HepG2 (cell line): Measurements from ENCODE around the gene HDAC5. TPM values are rescaled to one million over a fixed set of nuclear protein-coding genes. Genes with fewer than 3 reads are reported as not detected.
A peak's percentile ranks its signal among the peaks of the same experiment; 100 is the strongest.

ENCODE experiments used
- HCFC1 ChIP-seq: fragments of 150-350 bp; IDR thresholded peaks from 2 replicates; pipeline ENCODE4 v1.6.1; 2014; ENCODE audit warnings: low read depth, low read length
- HNF4G ChIP-seq, 2 experiments: sonication (generic) in 1 of 2; formaldehyde crosslinking in 1 of 2; IDR thresholded peaks; 2 replicates each; pipeline versions ENCODE4 v1.4.0 to v1.6.1; 2011 to 2020; ENCODE audit warnings: borderline replicate concordance in 2 of 2, low read depth in 2 of 2, mild to moderate bottlenecking in 2 of 2, low read length in 1 of 2, missing genetic modification reagents in 1 of 2, moderate library complexity in 1 of 2
- KLF16 ChIP-seq, 2 experiments: sonication (generic) in 1 of 2; formaldehyde crosslinking in 1 of 2; IDR thresholded peaks; 2 replicates each; pipeline versions ENCODE4 v1.6.1 to v1.8.0; 2016 to 2023; ENCODE audit warnings: missing genetic modification reagents in 2 of 2, missing compliant biosample characterization in 1 of 2
- PHF20 ChIP-seq: sonication (generic); formaldehyde crosslinking; IDR thresholded peaks from 2 replicates; pipeline ENCODE4 v1.5.0; 2020; ENCODE audit warnings: mild to moderate bottlenecking, missing genetic modification reagents
- PRMT3 ChIP-seq: sonication (generic); formaldehyde crosslinking; IDR thresholded peaks from 2 replicates; pipeline ENCODE4 v1.8.1; 2022; ENCODE audit warnings: low read depth, mild to moderate bottlenecking, moderate library complexity, missing genetic modification reagents, borderline replicate concordance
- RXRB ChIP-seq: IDR thresholded peaks from 2 replicates; pipeline ENCODE4 v1.6.1; 2016; ENCODE audit warnings: borderline replicate concordance, missing genetic modification reagents, missing compliant biosample characterization
- SMAD1 ChIP-seq: sonication (generic); formaldehyde crosslinking; IDR thresholded peaks from 2 replicates; pipeline ENCODE4 v1.4.0; 2020; ENCODE audit warnings: missing genetic modification reagents, low read depth, mild to moderate bottlenecking, borderline replicate concordance
- SOX6 ChIP-seq, 2 experiments: fragments of 450-650 bp in 1 of 2; sonication (generic) in 1 of 2; formaldehyde crosslinking in 1 of 2; IDR thresholded peaks; 2 replicates each; pipeline versions ENCODE4 v1.4.0 to v1.6.1; 2017 to 2020; ENCODE audit warnings: antibody characterized with exemption in 1 of 2, mild to moderate bottlenecking in 1 of 2, missing genetic modification reagents in 1 of 2
- THAP11 ChIP-seq: IDR thresholded peaks from 2 replicates; pipeline ENCODE4 v1.6.1; 2016; ENCODE audit warnings: missing biosample characterization, missing genetic modification reagents
- ZNF350 ChIP-seq: sonication (generic); formaldehyde crosslinking; IDR thresholded peaks from 2 replicates; pipeline ENCODE4 v1.4.0; 2020; ENCODE audit warnings: mild to moderate bottlenecking, low read depth, missing genetic modification reagents, borderline replicate concordance
- ZNF383 ChIP-seq: sonication (generic); formaldehyde crosslinking; IDR thresholded peaks from 2 replicates; pipeline ENCODE4 v1.4.0; 2020; ENCODE audit warnings: missing genetic modification reagents, mild to moderate bottlenecking, borderline replicate concordance
- ZNF44 ChIP-seq: sonication (generic); formaldehyde crosslinking; IDR thresholded peaks from 2 replicates; pipeline ENCODE4 v1.5.1; 2020; ENCODE audit warnings: mild to moderate bottlenecking, missing genetic modification reagents
- ZNF83 ChIP-seq: sonication (generic); formaldehyde crosslinking; IDR thresholded peaks from 2 replicates; pipeline ENCODE4 v1.4.0; 2020; ENCODE audit warnings: missing genetic modification reagents, mild to moderate bottlenecking, borderline replicate concordance
- polyA plus RNA-seq, 8 experiments: library from polyadenylated mRNA; depleted of rRNA in 3 of 8; stranded (reverse) in 7 of 8; unstranded in 1 of 8; fragments of >200 nt; fragmentation: Illumina TruSeq in 4 of 8; extraction: Trizol in 4 of 8; gene quantifications; 2 replicates each; pipeline versions ENCODE4 v1.2.1 to v1.2.3, GENCODE V29; 2011 to 2016; ENCODE audit warnings: low read depth in 4 of 8, missing spikeins in 1 of 8, mixed read lengths in 1 of 8; ENCODE audit not compliant: insufficient read depth in 1 of 8
- total RNA-seq, 5 experiments: library from RNA; depleted of rRNA; stranded (reverse); fragments of >200 nt; fragmentation: Illumina TruSeq; extraction: Trizol; gene quantifications; 2 replicates each; pipeline ENCODE4 v1.2.3, GENCODE V29; 2016; ENCODE audit warnings: low read depth in 1 of 5
- TF ChIP-seq, protein P1 (sequence below): sonication (generic); formaldehyde crosslinking; IDR thresholded peaks from 2 replicates; pipeline ENCODE4 v1.5.1; 2020; ENCODE audit warnings: mild to moderate bottlenecking, missing genetic modification reagents, moderate library complexity
- TF ChIP-seq, protein P2 (sequence below): sonication (generic); formaldehyde crosslinking; IDR thresholded peaks from 2 replicates; pipeline ENCODE4 v1.5.1; 2020; ENCODE audit warnings: missing genetic modification reagents, mild to moderate bottlenecking, borderline replicate concordance
- TF ChIP-seq, protein P3 (sequence below): sonication (generic); formaldehyde crosslinking; IDR thresholded peaks from 2 replicates; pipeline ENCODE4 v1.4.0; 2020; ENCODE audit warnings: missing genetic modification reagents, low read depth, mild to moderate bottlenecking, borderline replicate concordance
- TF ChIP-seq, protein P4 (sequence below): sonication (generic); formaldehyde crosslinking; IDR thresholded peaks from 2 replicates; pipeline ENCODE4 v1.5.1; 2020; ENCODE audit warnings: missing genetic modification reagents, mild to moderate bottlenecking, borderline replicate concordance
- TF ChIP-seq, protein P5 (sequence below): sonication (generic); formaldehyde crosslinking; IDR thresholded peaks from 2 replicates; pipeline ENCODE4 v1.4.0; 2020; ENCODE audit warnings: missing genetic modification reagents
- TF ChIP-seq, protein P6 (sequence below): IDR thresholded peaks from 2 replicates; pipeline ENCODE4 v1.6.1; 2016; ENCODE audit warnings: missing genetic modification reagents, missing compliant biosample characterization

The HDAC5 gene
- total and polyA plus RNA-seq, 2 of the 13 experiments (the other 11 are each of a cell fraction or from before 2014, with no cell fraction given): 46.4 to 85.4 TPM

DNA sequence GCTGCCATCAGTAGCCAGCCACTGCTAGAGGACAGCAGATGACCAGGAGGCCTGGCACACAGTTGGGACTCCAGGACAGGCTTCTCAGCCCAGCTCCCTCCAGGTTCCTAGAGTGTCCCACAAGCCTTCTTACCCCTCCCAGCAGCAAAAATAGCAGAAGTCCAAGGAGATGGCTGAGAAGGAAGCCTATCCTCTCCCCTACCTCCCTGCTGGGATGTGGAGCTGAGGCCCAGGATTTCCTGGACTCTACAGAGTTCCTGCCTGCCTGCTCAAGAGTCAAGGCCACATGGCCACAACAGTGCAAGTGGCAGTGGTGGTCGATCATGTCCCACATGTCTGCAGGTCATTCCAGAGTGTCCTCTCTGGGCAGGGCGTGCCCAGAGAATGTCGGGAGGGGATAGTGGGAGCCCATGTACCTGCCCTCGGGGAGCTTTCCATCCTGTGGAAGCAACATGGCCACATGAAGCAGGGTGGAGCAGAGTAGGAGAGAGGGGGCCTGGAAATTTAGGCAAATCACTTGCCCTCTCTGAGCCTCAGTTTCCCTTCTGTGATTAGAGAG lies 10.6 kb upstream of the HDAC5 start (continued):
- TF ChIP-seq SOX6 (IDR thresholded peaks at IDR 0.05): no peak
- TF ChIP-seq SOX6 (CRISPR knock-in tag; IDR thresholded peaks at IDR 0.05): peak; percentile 78
- no peak; the same call in 1 of the 2 replicates for TF ChIP-seq PHF20 (CRISPR knock-in tag)
- TF ChIP-seq, protein P1, sequence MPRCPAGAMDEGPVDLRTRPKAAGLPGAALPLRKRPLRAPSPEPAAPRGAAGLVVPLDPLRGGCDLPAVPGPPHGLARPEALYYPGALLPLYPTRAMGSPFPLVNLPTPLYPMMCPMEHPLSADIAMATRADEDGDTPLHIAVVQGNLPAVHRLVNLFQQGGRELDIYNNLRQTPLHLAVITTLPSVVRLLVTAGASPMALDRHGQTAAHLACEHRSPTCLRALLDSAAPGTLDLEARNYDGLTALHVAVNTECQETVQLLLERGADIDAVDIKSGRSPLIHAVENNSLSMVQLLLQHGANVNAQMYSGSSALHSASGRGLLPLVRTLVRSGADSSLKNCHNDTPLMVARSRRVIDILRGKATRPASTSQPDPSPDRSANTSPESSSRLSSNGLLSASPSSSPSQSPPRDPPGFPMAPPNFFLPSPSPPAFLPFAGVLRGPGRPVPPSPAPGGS: peak; percentile 85
- peak; percentile 36; the same call in 1 of the 2 replicates for TF ChIP-seq THAP11 (CRISPR knock-in tag)
- TF ChIP-seq ZNF350: peak; percentile 84; the same call in 1 of the 2 replicates
- TF ChIP-seq RXRB: peak; percentile 89
- TF ChIP-seq, protein P2, sequence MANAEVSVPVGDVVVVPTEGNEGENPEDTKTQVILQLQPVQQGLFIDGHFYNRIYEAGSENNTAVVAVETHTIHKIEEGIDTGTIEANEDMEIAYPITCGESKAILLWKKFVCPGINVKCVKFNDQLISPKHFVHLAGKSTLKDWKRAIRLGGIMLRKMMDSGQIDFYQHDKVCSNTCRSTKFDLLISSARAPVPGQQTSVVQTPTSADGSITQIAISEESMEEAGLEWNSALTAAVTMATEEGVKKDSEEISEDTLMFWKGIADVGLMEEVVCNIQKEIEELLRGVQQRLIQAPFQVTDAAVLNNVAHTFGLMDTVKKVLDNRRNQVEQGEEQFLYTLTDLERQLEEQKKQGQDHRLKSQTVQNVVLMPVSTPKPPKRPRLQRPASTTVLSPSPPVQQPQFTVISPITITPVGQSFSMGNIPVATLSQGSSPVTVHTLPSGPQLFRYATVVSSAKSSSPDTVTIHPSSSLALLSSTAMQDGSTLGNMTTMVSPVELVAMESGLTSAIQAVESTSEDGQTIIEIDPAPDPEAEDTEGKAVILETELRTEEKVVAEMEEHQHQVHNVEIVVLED (CRISPR knock-in tag): no peak
- TF ChIP-seq PRMT3: no peak
- TF ChIP-seq, protein P3, sequence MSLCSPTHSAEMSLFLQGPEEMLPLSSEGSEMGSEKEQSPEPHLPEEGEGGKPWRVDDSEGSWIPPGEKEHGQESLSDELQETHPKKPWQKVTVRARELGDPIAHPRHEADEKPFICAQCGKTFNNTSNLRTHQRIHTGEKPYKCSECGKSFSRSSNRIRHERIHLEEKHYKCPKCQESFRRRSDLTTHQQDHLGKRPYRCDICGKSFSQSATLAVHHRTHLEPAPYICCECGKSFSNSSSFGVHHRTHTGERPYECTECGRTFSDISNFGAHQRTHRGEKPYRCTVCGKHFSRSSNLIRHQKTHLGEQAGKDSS (CRISPR knock-in tag): peak; percentile 97; the same call in 1 of the 2 replicates
- TF ChIP-seq, protein P4, sequence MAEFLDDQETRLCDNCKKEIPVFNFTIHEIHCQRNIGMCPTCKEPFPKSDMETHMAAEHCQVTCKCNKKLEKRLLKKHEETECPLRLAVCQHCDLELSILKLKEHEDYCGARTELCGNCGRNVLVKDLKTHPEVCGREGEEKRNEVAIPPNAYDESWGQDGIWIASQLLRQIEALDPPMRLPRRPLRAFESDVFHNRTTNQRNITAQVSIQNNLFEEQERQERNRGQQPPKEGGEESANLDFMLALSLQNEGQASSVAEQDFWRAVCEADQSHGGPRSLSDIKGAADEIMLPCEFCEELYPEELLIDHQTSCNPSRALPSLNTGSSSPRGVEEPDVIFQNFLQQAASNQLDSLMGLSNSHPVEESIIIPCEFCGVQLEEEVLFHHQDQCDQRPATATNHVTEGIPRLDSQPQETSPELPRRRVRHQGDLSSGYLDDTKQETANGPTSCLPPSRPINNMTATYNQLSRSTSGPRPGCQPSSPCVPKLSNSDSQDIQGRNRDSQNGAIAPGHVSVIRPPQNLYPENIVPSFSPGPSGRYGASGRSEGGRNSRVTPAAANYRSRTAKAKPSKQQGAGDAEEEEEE (CRISPR knock-in tag): peak; percentile 82; the same call in 1 of the 2 replicates
- TF ChIP-seq HNF4G (IDR thresholded peaks at IDR 0.05; ENCODE audit: borderline replicate concordance, low read depth, low read length): no peak; the same call in 1 of the 2 replicates
- peak; percentile 95; the same call in 1 of the 2 replicates for TF ChIP-seq HNF4G (CRISPR knock-in tag; IDR thresholded peaks at IDR 0.05; ENCODE audit: borderline replicate concordance, low read depth)
- TF ChIP-seq ZNF83 (CRISPR knock-in tag): peak; percentile 50; the same call in 1 of the 2 replicates
- TF ChIP-seq, protein P5, sequence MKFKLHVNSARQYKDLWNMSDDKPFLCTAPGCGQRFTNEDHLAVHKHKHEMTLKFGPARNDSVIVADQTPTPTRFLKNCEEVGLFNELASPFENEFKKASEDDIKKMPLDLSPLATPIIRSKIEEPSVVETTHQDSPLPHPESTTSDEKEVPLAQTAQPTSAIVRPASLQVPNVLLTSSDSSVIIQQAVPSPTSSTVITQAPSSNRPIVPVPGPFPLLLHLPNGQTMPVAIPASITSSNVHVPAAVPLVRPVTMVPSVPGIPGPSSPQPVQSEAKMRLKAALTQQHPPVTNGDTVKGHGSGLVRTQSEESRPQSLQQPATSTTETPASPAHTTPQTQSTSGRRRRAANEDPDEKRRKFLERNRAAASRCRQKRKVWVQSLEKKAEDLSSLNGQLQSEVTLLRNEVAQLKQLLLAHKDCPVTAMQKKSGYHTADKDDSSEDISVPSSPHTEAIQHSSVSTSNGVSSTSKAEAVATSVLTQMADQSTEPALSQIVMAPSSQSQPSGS: no peak
- TF ChIP-seq ZNF44 (CRISPR knock-in tag): 0 out of 2 replicates have a peak, but pooled peaks have one; percentile 81
- 0 out of 2 replicates have a peak, but pooled peaks have one; percentile 59 for TF ChIP-seq SMAD1 (CRISPR knock-in tag)
- no peak for TF ChIP-seq HCFC1
- peak in 1 of 2 experiments; percentile 53; a peak in 1 of 4 replicates for TF ChIP-seq KLF16 (CRISPR knock-in tag; IDR thresholded peaks at IDR 0.05)
- TF ChIP-seq ZNF383 (CRISPR knock-in tag): no peak
- TF ChIP-seq, protein P6, sequence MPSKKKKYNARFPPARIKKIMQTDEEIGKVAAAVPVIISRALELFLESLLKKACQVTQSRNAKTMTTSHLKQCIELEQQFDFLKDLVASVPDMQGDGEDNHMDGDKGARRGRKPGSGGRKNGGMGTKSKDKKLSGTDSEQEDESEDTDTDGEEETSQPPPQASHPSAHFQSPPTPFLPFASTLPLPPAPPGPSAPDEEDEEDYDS (CRISPR knock-in tag): 0 out of 2 replicates have a peak, but pooled peaks have one; percentile 32
